ENCODE measurements around the gene AIFM3.
"Not testable (repeated sequence)": the region's sequence is repeated elsewhere in the genome, so short reads cannot be mapped to it uniquely, and the experiment has no call there.

The AIFM3 gene, protein sequence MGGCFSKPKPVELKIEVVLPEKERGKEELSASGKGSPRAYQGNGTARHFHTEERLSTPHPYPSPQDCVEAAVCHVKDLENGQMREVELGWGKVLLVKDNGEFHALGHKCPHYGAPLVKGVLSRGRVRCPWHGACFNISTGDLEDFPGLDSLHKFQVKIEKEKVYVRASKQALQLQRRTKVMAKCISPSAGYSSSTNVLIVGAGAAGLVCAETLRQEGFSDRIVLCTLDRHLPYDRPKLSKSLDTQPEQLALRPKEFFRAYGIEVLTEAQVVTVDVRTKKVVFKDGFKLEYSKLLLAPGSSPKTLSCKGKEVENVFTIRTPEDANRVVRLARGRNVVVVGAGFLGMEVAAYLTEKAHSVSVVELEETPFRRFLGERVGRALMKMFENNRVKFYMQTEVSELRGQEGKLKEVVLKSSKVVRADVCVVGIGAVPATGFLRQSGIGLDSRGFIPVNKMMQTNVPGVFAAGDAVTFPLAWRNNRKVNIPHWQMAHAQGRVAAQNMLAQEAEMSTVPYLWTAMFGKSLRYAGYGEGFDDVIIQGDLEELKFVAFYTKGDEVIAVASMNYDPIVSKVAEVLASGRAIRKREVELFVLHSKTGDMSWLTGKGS

GRCh38 chr22:20966883-20967696, at the start of gene AIFM3:
TSS of gene AIFM3 (plus strand) at chr22:20967255. CDS start at chr22:20967945, 690 bp downstream.
- DNase-seq: no peak

DNA sequence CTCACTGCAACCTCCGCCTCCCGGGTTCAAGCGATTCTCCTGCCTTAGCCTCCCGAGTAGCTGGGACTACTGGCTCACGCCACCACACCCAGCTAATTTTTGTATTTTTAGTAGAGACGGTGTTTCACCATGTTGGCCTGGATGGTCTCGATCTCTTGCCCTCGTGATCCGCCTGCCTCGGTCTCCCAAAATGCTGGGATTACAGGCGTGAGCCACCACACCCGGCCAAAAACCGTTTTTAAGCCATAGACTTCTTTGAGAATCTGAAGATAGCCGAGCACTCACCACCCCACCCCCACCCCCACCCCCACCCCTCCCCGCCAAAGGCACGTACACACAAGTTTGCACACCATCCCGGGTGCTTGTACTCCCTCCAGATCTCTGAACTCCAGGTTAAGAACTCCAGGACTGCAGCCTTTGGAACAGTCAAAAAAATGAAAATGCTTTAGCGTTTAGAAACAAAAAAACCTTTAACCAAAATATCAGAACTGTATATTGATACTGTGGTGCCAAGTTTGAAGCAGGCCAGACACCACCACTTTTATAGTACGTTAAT, 48.3 kb upstream of the AIFM3 start:
- no peak for DNase-seq

- no peak for DNase-seq
These were observed 47.3 kb upstream of the AIFM3 start for GRCh38 chr22:20919718-20920117.

DNA sequence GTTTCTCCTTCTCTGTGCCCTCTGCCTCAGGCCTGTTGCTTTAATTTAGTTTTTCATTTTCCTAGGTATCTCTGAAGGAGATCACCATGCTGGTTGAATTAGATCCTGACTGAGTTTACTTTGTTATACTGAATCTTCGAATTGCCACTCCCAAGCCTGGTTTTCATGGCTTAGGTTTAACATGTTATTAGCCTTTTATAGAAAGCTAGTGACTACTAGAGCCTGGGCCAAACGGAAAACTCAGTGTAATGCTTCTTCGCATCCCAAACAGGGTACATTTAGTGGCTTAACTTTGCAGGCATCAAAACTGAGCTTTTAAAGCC, 46.2 kb upstream of the AIFM3 start:
- DNase-seq: no peak

DNA sequence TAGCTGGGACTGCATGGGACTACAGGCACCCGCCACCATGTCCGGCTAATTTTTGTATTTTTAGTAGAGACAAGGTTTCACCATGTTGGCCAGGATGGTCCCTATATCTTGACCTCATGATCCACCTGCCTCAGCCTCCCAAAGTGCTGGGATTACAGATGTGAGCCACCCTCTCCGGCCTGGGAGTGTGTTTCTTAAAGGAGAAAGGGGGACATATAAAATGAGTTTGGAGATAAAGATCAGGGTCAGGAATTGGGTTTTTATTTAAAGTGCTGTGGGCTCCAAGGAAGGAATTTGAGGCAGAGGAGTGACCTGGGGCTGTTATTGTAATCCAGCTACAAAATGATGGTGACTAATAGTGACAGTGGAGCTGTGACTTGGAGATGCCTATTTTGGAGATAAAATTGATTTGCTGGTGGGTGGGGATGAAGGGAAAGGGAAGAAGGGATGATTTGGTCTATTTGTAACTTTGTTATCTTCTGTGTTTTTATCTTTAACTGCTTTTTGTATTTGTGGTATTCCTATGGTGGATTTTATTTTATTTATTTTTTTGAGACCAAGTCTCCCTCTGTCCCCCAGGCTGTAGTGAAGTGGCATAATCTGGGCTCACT, 44.8 kb upstream of the AIFM3 start:
- no peak for DNase-seq

GRCh38 chr22:20926243-20926642, 40.8 kb upstream of the AIFM3 start:
- DNase-seq: no peak

DNA sequence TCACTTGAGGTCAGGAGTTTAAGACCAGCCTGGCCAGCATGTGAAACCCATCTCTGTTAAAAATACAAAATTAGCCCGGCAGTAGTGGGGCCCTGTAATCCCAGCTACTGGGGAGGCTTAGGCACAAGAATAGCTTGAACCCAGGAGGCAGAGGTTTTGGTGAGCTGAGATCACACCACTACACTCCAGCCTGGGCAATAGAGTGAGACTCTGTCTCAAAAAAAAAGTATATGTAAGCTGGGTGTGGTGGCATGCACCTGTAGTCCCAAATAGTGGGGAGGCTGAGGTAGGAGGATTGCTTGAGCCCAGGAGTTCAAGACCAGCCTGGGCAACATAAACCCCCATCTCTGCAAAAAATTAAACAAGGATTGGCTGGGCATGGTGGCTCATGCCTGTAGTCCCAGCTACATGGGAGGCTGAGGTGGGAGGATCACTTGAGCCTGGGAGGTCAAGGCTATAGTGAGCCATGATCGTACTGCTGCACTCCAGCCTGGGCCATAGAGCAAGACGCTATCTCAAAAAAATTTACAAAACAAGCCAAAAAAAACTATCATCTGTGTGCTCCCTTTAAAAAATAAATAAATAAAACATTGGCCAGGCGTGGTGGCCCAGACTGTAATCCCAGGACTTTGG, 39.0 kb upstream of the AIFM3 start:
- DNase-seq: no peak

GRCh38 chr22:20928573-20928967, 38.5 kb upstream of the AIFM3 start:
- no peak for DNase-seq

DNA sequence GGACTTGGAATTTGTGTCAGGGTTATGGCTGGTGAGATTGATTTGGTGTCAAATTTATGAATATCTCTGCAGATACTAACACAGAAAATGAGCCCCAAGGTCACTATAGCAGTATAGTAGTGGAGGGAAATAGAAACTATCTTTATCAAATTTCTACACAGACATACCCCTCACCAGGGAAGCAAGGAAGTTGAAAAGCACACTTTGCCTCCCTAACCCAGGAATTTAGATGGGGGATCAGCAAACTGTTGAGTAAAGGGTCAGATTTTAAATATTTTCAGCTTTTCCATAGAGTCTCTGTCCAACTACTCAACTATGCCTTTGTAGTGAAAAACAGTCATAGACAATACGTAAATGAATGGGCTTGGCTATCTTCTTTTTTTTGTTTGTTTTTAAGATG, 37.1 kb upstream of the AIFM3 start:
- DNase-seq: no peak

GRCh38 chr22:20930435-20930834, 36.6 kb upstream of the AIFM3 start:
- not testable (repeated sequence) for DNase-seq

GRCh38 chr22:20931126-20931654, 35.9 kb upstream of the AIFM3 start:
- DNase-seq: no peak

DNA sequence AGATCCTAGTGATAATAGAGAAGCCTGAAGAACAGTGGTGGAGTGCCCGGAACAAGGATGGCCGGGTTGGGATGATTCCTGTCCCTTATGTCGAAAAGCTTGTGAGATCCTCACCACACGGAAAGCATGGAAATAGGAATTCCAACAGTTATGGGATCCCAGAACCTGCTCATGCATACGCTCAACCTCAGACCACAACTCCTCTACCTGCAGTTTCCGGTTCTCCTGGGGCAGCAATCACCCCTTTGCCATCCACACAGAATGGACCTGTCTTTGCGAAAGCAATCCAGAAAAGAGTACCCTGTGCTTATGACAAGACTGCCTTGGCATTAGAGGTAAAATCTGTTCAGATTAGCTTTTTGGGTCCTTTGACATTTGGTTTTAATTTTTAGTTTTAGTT, 33.1 kb upstream of the AIFM3 start:
- DNase-seq: no peak

- not testable (repeated sequence) for DNase-seq
These were observed 32.0 kb upstream of the AIFM3 start for GRCh38 chr22:20935049-20935448.

DNA sequence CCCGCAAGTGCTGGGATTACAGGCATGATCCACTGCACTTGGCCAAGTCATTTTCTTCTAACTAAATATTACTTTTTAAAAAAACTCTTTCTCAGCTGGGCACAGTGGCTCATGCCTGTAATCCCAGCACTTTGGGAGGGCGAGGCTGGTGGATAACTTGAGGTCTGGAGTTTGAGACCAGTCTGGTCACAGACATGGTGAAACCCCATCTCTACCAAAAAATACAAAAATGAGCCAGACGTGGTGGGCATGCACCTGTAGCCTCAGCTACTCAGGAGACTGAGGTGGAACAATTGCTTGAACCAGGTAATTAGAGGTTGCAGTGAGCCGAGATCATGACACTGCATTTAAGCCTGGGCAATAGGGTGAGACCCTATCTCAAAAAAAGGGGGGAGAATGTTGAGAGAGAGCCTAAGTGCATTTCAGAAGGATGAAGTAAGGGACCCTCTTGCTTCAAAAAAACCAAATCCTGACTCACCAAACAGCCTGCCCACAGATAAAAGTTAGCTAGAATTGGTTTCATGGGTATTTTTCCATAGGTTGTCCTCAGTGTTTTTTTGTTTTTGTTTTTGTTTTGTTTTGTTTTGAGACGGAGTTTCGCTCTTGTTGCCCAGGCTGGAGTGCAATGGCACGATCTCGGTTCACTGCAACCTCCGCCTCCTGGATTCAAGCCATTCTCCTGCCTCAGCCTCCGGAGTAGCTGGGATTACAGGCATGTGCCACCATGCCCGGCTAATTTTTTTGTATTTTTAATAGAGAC, 31.1 kb upstream of the AIFM3 start:
- DNase-seq: not testable (repeated sequence)

DNA sequence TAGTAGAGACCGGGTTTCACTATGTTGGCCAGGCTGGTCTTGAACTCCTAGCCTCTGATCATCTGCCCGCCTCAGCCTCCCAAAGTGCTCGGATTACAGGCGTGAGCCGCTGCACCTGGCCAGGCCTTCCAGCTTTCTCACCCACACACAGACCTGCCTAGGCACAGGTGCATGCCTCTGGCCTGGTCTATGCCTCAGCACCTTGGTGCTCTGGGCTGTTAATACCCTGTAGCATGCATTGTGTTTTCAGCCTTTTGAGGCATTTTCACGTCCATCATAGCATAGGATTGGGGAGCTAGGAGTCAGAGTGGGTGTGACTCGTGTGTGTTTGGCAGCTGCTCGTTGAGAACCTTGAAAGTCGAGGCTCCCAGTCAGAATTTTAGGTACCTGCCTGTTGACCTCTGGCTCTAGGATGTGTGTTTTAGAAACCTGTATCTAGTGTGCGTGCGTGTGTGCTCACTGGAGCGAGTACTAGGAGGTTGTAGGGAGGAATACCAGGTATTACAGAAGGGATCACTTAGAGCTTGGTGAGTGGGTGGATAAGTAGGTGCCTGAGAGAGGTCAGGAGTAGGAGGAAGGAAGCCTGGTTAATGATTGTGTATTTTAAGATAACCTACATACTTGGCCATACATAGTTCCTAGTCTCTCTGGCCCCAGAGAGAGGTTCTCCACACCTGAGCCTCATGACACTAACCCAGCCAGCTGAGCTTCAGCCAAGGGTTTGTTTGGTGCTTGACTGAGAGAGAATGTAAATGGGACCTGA, 29.8 kb upstream of the AIFM3 start:
- no peak for DNase-seq

- DNase-seq: no peak
These were observed 29.0 kb upstream of the AIFM3 start for GRCh38 chr22:20937794-20938671.

DNA sequence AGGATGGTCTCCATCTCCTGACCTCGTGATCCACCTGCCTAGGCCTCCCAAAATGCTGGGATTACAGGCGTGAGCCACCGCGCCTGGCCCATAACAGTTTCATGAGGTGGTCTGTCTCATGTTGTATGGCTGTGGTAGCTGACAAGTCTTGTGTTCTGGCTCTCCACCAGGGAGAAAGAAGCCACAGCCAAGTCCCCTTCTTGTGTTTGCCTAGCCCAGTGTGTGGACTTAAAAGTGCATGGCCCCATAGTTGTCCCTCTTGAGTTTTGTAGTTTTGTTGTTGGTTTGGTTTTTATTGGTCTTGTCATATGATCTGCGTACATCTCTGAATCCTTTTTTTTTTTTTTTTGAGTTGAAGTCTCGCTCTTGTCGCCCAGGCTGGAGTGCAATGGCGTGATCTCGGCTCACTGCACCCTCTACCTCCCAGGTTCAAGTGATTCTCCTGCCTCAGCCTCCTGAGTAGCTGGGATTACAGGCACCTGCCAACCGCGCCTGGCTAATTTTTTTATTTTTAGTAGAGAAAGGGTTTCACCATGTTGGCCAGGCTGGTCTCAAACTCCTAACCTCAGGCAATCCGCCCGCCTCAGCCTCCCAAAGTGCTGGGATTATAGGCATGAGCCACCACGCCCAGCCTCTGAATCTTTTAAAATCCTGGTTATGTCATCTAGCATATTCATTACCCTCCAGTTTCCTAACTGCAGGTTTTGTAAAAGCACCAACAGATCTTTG, 27.4 kb upstream of the AIFM3 start:
- not testable (repeated sequence) for DNase-seq

DNA sequence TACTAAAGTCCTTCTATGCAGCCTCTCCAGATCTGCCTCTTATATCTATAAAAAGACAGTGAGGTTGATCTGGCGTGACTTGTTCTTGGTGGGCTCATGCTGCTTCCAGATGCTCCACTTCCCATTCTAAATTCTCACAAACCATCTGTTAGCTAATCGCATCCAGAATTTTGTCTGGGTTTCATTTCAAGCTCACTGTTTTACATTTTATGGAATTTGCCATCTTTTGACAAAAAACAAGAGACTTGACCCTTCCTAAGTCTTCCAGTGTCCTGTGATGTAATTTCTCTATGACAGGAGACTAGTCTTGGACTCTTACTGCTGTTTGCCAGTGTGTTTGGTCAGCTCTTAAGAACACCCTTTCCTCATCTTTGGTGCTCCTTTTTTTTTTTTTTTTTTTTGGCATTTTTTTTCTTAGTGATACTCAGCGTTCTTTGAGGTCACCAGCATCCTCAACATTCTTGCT, 26.8 kb upstream of the AIFM3 start:
- no peak for DNase-seq

GRCh38 chr22:20940904-20941385, 26.1 kb upstream of the AIFM3 start:
- DNase-seq: no peak

Measured in HCEC 1CT (cell line).